Measurements from ENCODE around the gene PRDM16. TPM values are rescaled to one million over a fixed set of nuclear protein-coding genes. Genes with fewer than 3 reads are reported as not detected.

The PRDM16 gene
- total and polyA plus RNA-seq, 2 of the 8 experiments (the other 6 are each of a cell fraction or from before 2014, with no cell fraction given): 0.39 to 0.43 TPM

DNA sequence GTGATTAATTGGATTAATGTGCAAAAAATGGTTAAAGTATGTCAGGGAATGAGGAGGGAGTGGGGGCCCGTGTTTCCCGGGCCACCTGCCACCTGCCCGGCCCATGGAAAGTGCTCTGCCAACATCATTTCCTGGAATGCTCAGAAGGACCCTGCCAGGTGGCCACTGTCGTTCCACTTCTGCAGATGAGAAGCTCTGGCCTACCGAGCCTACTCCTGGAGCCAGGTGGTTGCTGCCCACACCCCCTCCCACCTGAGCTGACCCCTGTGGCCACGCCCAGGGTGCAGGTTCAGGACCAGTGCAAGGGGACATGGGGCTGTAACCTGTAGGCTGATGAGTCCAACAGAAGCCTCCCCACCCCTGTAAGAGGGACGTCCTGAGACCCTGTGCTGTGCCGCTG is 99.7 kb downstream of the PRDM16 start:
- Histone ChIP-seq H3K18ac (ENCODE audit: extremely low read depth, low read length) (no peak overlapping the region), H2BK12ac (ENCODE audit: low read depth, low read length) (no peak overlapping the region), H3K14ac (ENCODE audit: insufficient read length) (no peak overlapping the region), H3K9me3 (ENCODE audit: insufficient read depth in 2 of 2, low read depth in 1 of 2, low read length in 1 of 2) (no peaks in the 10 kb centered on the region), H3K27ac (ENCODE audit: low read depth, low read length) (no peak overlapping the region), H2AFZ (ENCODE audit: low read length) (no peak overlapping the region), H4K20me1 (replicated peaks in 1 of 2; ENCODE audit: control insufficient read depth in 1 of 2, insufficient read depth in 2 of 2, low read length in 2 of 2) (peaks cover 0 to 3% of the 10 kb centered on the region in 2 experiments), H2BK15ac (ENCODE audit: low read length) (no peak overlapping the region), H3K9ac (replicated peaks in 1 of 4; ENCODE audit: extremely low read depth in 1 of 4, low read depth in 3 of 4, low read length in 3 of 4) (no peak overlapping the region), H3K56ac (replicated peaks; ENCODE audit: insufficient read length, low read depth, low read length) (no peak overlapping the region), H3K23me2 (ENCODE audit: low read depth, low read length) (no peaks in the 10 kb centered on the region), H3K79me2 (ENCODE audit: control insufficient read depth in 1 of 2, insufficient read depth in 2 of 2, low read length in 2 of 2) (no peaks in the 10 kb centered on the region), H3K4ac (replicated peaks; ENCODE audit: insufficient read length, low read depth, low read length) (peak overlapping the region; percentile 53), H3K27me3 (replicated peaks in 1 of 4; ENCODE audit: control insufficient read depth in 3 of 4, extremely low read depth in 1 of 4, insufficient read depth in 3 of 4, low read length in 3 of 4) (no peaks in the 10 kb centered on the region), H3K4me1 (replicated peaks in 1 of 4; ENCODE audit: control insufficient read depth in 3 of 4, insufficient read depth in 4 of 4, low read length in 3 of 4) (peaks cover 0 to 9% (median 4%) of the 10 kb centered on the region in 4 experiments; a peak in 5 of 7 replicates), H2BK5ac (ENCODE audit: low read depth, low read length) (no peak overlapping the region), H4K8ac (ENCODE audit: extremely low read depth, insufficient read depth, low read length) (no peak overlapping the region), H2BK120ac (replicated peaks; ENCODE audit: low read depth, low read length) (no peak overlapping the region), H2AK5ac (ENCODE audit: low read depth, low read length) (no peak overlapping the region), H4K5ac (ENCODE audit: insufficient read length, low read depth, low read length) (no peak overlapping the region), H3K79me1 (ENCODE audit: low read depth, low read length) (no peaks in the 10 kb centered on the region), H3K36me3 (ENCODE audit: control insufficient read depth in 2 of 4, insufficient read depth in 4 of 4, low read length in 3 of 4) (no peaks in the 10 kb centered on the region), H3K4me2 (ENCODE audit: insufficient read depth in 1 of 2, low read depth in 2 of 2, low read length in 2 of 2) (no peak overlapping the region), H2BK20ac (ENCODE audit: low read length) (no peak overlapping the region), H3K4me3 (ENCODE audit: extremely low read depth in 1 of 4, insufficient read depth in 2 of 4, low read depth in 3 of 4, low read length in 4 of 4) (no peak overlapping the region), H4K91ac (replicated peaks; ENCODE audit: insufficient read length, low read length) (no peak overlapping the region), H3K23ac (ENCODE audit: insufficient read length) (no peak overlapping the region)
- FAIRE-seq (no peak), DNase-seq (ENCODE audit: low read depth in 1 of 2, low spot score in 2 of 2) (no peak)
- CTCF ChIA-PET (ENCODE audit: partially characterized antibody): interaction anchor here (0.8 kb wide), 1 partner anchor 115 kb away, joined by 3 read pairs; no protein-coding TSS in a partner anchor
- POLR2A ChIA-PET (ENCODE audit: partially characterized antibody): no interaction called here
- TF ChIP-seq TBP (IDR thresholded peaks at IDR 0.05; ENCODE audit: low read depth, low read length): no peak
- TF ChIP-seq, protein P1, sequence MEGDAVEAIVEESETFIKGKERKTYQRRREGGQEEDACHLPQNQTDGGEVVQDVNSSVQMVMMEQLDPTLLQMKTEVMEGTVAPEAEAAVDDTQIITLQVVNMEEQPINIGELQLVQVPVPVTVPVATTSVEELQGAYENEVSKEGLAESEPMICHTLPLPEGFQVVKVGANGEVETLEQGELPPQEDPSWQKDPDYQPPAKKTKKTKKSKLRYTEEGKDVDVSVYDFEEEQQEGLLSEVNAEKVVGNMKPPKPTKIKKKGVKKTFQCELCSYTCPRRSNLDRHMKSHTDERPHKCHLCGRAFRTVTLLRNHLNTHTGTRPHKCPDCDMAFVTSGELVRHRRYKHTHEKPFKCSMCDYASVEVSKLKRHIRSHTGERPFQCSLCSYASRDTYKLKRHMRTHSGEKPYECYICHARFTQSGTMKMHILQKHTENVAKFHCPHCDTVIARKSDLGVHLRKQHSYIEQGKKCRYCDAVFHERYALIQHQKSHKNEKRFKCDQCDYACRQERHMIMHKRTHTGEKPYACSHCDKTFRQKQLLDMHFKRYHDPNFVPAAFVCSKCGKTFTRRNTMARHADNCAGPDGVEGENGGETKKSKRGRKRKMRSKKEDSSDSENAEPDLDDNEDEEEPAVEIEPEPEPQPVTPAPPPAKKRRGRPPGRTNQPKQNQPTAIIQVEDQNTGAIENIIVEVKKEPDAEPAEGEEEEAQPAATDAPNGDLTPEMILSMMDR (IDR thresholded peaks at IDR 0.05; ENCODE audit: control extremely low read depth in 1 of 3, insufficient read depth in 1 of 3, low read depth in 1 of 3, low read length in 3 of 3): no peak
- TF ChIP-seq BCL11A (IDR thresholded peaks at IDR 0.05; ENCODE audit: low read depth in 2 of 2, low read length in 2 of 2): no peak
- no peak for TF ChIP-seq MAFK (IDR thresholded peaks at IDR 0.05; ENCODE audit: low read depth, low read length)
- TF ChIP-seq EZH2 (IDR thresholded peaks at IDR 0.05; ENCODE audit: low read depth, low read length, severe bottlenecking): no peak
- TF ChIP-seq, protein P2, sequence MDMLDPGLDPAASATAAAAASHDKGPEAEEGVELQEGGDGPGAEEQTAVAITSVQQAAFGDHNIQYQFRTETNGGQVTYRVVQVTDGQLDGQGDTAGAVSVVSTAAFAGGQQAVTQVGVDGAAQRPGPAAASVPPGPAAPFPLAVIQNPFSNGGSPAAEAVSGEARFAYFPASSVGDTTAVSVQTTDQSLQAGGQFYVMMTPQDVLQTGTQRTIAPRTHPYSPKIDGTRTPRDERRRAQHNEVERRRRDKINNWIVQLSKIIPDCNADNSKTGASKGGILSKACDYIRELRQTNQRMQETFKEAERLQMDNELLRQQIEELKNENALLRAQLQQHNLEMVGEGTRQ (IDR thresholded peaks at IDR 0.05; ENCODE audit: low read length): no peak
- no peak for TF ChIP-seq CREB1 (IDR thresholded peaks at IDR 0.05)
- TF ChIP-seq SIN3A (conservative IDR thresholded peaks at IDR 0.05 in 1 of 2, IDR thresholded peaks at IDR 0.05 in 1 of 2; ENCODE audit: low read depth in 1 of 2, low read length in 2 of 2): no peak
- 92% methylated on average over 8 of the region's 8 CpGs; no CpG with 5 or more reads in 1 of the 2 experiments for WGBS, 2 experiments (ENCODE audit: extremely low coverage in 1 of 2, insufficient coverage in 1 of 2, insufficient read length in 1 of 2, insufficient replicate concordance in 2 of 2, low coverage in 1 of 2, low lambda C conversion rate in 2 of 2, missing lambda C conversion rate in 1 of 2)

Measured in H1 (cell line).